Measurements from ENCODE around the gene EXOC6B.

DNA sequence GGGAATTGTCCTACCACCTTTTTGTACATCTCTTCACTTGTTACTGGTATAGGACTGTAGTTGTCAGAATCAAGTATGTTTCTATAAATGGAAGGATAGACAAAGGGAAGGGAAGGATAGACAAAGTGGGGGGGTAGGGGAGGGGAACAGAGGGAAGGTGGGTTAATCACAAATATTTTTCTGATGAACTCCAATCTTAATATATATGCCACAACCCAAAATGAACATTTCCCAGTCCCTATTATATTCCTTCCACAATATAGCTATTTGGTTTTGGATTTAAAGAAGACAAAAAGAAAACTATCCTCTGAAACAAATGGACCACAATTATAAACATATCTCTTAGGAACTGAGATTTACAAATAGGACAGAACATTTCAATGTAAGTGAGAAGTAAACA, 329.4 kb downstream of the EXOC6B start:
- no peak for TF ChIP-seq EP300 (IDR thresholded peaks at IDR 0.05; ENCODE audit: borderline replicate concordance)
- TF ChIP-seq REST (IDR thresholded peaks at IDR 0.05; ENCODE audit: low read depth), result no peak
- no peak for TF ChIP-seq YY1 (IDR thresholded peaks at IDR 0.05; ENCODE audit: low read depth)
- TF ChIP-seq, protein P1, sequence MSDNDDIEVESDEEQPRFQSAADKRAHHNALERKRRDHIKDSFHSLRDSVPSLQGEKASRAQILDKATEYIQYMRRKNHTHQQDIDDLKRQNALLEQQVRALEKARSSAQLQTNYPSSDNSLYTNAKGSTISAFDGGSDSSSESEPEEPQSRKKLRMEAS (IDR thresholded peaks at IDR 0.05), result no peak
- no peak for TF ChIP-seq TAF1 (IDR thresholded peaks at IDR 0.05; ENCODE audit: low read depth)
- no peak for TF ChIP-seq TEAD4 (IDR thresholded peaks at IDR 0.05)
- TF ChIP-seq RAD21 (IDR thresholded peaks at IDR 0.05; ENCODE audit: low read depth), result no peak
- no peak for TF ChIP-seq EGR1 (IDR thresholded peaks at IDR 0.05)
- no peak for TF ChIP-seq CREB1 (IDR thresholded peaks at IDR 0.05; ENCODE audit: low read depth)
- TF ChIP-seq ZBTB7A (IDR thresholded peaks at IDR 0.05; ENCODE audit: low read depth), result no peak
- no peak for TF ChIP-seq FOXM1 (IDR thresholded peaks at IDR 0.05; ENCODE audit: borderline replicate concordance, low read depth)
